ENCODE results near the gene HOXA6.
A peak's percentile ranks its signal among the peaks of the same experiment; 100 is the strongest.

HOXA6 gene

DNA sequence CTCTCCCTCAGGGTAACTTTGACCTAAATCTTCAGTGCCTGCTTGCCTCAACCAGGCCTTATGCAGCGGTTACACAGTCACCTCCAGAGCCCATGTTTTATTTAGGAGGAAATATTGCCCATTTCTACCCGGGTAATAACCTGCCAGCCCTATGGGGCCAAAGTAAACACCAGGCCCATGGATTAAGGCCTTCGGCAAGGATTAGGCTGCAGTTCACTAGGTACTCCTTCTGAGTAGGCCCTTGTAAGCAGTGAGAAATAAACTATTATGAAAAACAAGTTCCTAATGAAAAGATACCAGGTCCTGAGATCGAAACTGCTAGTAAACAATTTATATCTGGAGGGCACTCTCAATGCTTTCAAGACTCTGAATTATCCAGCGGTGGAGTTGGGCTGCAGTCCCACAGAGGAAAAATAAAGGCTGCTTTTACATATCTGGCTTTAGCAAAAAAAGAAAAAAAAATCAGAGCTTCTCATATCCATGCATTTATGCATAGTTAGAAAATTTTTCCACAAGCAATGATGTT, 30.3 kb upstream of the HOXA6 start:
- peak overlapping the region; percentile 95 to 100 (median 96) for H3K27ac Mint-ChIP-seq
- H3K4me1 Mint-ChIP-seq: peaks cover 44% of the 10 kb centered on the region
- peaks cover 82% of the 10 kb centered on the region for H3K27me3 Mint-ChIP-seq (ENCODE audit: low read depth)
- peak overlapping the region; percentile 83 to 93 (median 92) for H3K4me3 Mint-ChIP-seq
- no peaks in the 10 kb centered on the region for H3K9me3 Mint-ChIP-seq
- TF ChIP-seq, protein P1, sequence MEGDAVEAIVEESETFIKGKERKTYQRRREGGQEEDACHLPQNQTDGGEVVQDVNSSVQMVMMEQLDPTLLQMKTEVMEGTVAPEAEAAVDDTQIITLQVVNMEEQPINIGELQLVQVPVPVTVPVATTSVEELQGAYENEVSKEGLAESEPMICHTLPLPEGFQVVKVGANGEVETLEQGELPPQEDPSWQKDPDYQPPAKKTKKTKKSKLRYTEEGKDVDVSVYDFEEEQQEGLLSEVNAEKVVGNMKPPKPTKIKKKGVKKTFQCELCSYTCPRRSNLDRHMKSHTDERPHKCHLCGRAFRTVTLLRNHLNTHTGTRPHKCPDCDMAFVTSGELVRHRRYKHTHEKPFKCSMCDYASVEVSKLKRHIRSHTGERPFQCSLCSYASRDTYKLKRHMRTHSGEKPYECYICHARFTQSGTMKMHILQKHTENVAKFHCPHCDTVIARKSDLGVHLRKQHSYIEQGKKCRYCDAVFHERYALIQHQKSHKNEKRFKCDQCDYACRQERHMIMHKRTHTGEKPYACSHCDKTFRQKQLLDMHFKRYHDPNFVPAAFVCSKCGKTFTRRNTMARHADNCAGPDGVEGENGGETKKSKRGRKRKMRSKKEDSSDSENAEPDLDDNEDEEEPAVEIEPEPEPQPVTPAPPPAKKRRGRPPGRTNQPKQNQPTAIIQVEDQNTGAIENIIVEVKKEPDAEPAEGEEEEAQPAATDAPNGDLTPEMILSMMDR (IDR thresholded peaks at IDR 0.05; ENCODE audit: unreplicated experiment in 3 of 3): no peak
- H3K36me3 Mint-ChIP-seq (ENCODE audit: low read depth): peaks cover 32% of the 10 kb centered on the region

DNA sequence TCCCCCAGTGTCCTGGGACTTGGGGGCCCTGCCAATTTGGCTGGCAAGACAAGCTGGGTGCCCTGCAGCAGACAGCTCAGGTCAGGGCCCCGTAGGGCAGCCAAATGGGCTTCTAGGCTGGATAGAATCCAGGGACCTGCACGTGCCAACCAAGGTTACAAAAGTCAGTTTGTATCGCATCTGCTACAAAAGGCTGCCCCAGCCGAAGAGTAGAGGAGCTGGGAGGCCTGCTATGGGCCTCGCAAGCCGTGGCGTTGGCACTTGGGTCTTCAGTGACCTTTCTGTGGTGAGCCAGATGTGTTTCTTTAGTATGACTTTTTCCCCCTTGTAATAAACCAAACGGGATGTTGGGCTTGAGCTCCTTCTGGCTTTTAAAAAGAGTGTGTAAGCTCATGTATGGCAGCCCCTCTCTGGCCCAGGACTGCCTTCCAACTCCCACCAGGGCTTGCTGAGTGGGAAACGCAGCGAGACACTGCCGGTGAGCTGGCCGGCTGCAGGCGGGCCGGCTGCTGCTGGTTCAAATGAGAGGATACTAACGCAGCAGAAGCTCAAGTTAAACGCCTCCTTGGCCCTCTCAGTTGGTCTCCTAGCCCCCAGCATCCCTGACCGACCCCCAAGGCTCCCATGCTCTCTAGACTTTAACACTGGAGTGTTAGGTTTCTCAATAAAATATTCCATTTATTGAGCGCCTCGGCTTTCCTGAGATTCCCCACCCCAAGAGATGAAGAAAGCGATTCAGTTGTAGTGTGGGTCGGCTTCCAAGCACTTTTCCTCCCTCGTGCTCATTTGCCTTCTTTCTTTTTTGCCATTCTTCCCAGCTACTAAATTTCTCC, 29.6 kb upstream of the HOXA6 start:
- Mint-ChIP-seq H3K36me3 (ENCODE audit: low read depth) (peaks cover 36% of the 10 kb centered on the region), H3K9me3 (no peaks in the 10 kb centered on the region), H3K27ac (peak overlapping the region; percentile 95 to 100 (median 96)), H3K4me1 (peaks cover 43% of the 10 kb centered on the region), H3K4me3 (peak overlapping the region; percentile 83 to 93 (median 92)), H3K27me3 (ENCODE audit: low read depth) (peaks cover 80% of the 10 kb centered on the region)
- TF ChIP-seq, protein P1 (IDR thresholded peaks at IDR 0.05; ENCODE audit: unreplicated experiment in 3 of 3): no peak

DNA sequence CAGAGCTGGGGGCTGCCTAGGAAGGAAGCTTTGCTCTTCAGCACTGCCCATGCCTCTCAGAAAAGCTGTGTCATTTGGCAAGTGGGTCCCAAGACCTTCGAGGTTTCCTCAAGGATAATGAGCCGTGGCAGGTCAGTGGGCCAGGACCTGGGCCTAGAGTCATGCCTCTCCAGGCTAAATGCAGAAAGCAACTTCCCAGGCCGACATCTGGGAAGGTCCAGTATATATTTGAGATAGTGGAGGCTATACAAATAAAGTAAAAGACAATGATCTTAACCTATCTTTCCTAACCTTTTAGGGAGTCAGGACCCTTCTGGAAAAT, 28.9 kb upstream of the HOXA6 start:
- peaks cover 43% of the 10 kb centered on the region for H3K36me3 Mint-ChIP-seq (ENCODE audit: low read depth)
- H3K9me3 Mint-ChIP-seq: no peaks in the 10 kb centered on the region
- peaks cover 80% of the 10 kb centered on the region for H3K27me3 Mint-ChIP-seq (ENCODE audit: low read depth)
- TF ChIP-seq, protein P1 (IDR thresholded peaks at IDR 0.05; ENCODE audit: unreplicated experiment in 3 of 3): no peak
- H3K27ac Mint-ChIP-seq: peak overlapping the region; percentile 95 to 100 (median 96)
- peak overlapping the region; percentile 83 to 93 (median 92) for H3K4me3 Mint-ChIP-seq
- peaks cover 50% of the 10 kb centered on the region for H3K4me1 Mint-ChIP-seq

DNA sequence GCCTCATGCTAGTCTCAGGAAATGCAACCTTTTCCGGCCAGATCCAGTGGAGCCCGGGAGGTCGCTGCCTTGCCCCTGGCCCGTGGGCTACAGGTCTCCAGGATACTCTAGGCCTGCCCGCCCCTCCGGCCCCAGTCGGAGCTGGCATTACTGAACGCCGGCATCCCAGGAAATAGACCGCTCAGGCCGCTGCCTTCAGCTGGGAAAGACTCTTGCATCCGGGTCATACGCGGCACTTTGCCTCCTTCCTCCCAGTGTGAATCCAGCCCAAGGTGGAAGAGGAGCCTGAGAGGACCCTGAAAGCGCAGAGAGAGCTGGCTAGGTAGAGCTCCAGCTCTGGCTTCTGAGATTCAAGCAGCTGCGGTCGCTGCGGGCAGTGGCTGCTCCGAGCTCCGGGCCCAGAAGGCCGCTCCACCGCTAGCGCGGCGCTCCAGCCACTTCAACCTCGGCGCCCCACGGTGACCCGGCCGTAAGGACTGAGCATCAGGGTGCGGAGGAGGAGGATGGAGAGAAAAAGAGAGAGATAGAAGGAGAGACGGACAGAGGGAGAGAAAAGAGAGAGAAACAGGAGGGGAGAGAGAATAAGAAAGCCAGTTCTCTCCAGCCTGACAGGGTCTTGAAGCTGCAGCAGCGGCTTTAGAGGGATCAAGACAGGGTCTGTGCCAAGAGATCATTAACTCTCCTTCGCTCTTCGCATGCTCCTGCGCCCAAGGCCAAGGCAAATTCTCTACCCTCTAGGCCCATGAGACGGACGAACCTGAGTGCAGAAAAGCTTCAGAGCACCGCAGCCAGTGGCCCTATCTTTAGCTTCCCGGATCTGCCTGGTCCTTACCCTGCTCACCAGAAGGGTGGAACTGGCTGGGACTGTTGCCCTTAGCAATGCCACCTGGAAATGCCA, 28.3 kb upstream of the HOXA6 start:
- H3K27me3 Mint-ChIP-seq (ENCODE audit: low read depth): peaks cover 75% of the 10 kb centered on the region
- H3K4me3 Mint-ChIP-seq: peak overlapping the region; percentile 83 to 93 (median 92)
- peaks cover 49% of the 10 kb centered on the region for H3K36me3 Mint-ChIP-seq (ENCODE audit: low read depth)
- TF ChIP-seq, protein P1 (IDR thresholded peaks at IDR 0.05; ENCODE audit: unreplicated experiment in 3 of 3): no peak
- H3K9me3 Mint-ChIP-seq: no peaks in the 10 kb centered on the region
- H3K4me1 Mint-ChIP-seq: peaks cover 50% of the 10 kb centered on the region
- peak overlapping the region; percentile 95 to 100 (median 96) for H3K27ac Mint-ChIP-seq

DNA sequence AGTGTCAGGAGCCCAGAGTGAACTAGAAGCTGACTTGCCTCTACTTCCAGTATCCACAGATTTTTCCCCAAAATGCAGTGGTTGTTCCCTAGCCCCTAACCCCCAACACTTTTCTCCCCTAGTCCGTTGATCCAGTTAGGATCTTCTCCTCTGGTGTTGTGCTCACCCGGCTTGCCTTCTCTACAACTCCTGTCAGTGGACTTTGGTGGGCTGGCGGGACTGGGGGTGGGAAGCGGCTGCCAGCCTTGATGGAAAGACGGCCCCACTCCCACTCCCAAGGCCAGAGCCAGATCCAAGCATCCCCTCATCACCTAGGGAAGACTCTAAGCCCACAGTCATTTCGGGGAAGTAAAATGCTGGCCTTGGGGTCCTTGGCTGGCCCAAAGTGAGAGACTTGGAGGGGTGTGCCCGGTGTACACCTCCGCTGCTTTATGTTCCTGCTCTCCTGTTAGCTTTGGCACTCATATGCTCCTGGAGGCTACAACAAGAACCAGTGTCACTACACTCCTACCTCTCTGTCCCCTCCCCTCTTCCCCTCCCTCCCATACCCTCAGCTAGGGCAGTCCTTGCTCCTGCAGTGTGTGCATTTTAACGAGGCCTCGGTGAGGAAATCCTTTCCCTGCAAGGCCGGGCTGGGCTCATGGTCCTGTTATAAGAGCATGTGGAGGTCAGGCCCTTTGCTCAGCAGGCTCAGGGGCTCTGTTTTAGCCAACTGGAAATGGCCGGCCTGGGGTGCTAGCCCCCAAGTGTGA, 27.5 kb upstream of the HOXA6 start:
- peaks cover 57% of the 10 kb centered on the region for H3K36me3 Mint-ChIP-seq (ENCODE audit: low read depth)
- H3K4me1 Mint-ChIP-seq: peaks cover 53% of the 10 kb centered on the region
- peak overlapping the region; percentile 83 to 93 (median 92) for H3K4me3 Mint-ChIP-seq
- peaks cover 67% of the 10 kb centered on the region for H3K27me3 Mint-ChIP-seq (ENCODE audit: low read depth)
- H3K27ac Mint-ChIP-seq: peak overlapping the region; percentile 95 to 100 (median 96)
- no peaks in the 10 kb centered on the region for H3K9me3 Mint-ChIP-seq
- TF ChIP-seq, protein P1 (IDR thresholded peaks at IDR 0.05; ENCODE audit: unreplicated experiment in 3 of 3): no peak
